Glutamatergic neuron (in vitro differentiated cells): ENCODE measurements around the gene TAT. TPM values are rescaled to one million over a fixed set of nuclear protein-coding genes. Genes with fewer than 3 reads are reported as not detected.
A peak's percentile ranks its signal among the peaks of the same experiment; 100 is the strongest.
"Not testable (repeated sequence)": the region's sequence is repeated elsewhere in the genome, so short reads cannot be mapped to it uniquely, and the experiment has no call there.

ENCODE experiments used
- DNase-seq: peaks from one replicate; pipeline ENCODE4 v3.0.0; 2022
- H3K27ac Mint-ChIP-seq: one replicate; pipeline ENCODE4 v1.8.0; 2020; ENCODE audit warnings: mild to moderate bottlenecking, mixed read lengths, inconsistent platforms; ENCODE audit not compliant: unreplicated experiment
- H3K27me3 Mint-ChIP-seq: one replicate; pipeline ENCODE4 v1.8.0; 2020; ENCODE audit warnings: mild to moderate bottlenecking, moderate library complexity, mixed read lengths, inconsistent platforms; ENCODE audit not compliant: unreplicated experiment
- H3K36me3 Mint-ChIP-seq: one replicate; pipeline ENCODE4 v1.8.0; 2020; ENCODE audit warnings: mild to moderate bottlenecking, mixed read lengths, inconsistent platforms; ENCODE audit not compliant: unreplicated experiment
- H3K4me1 Mint-ChIP-seq: one replicate; pipeline ENCODE4 v1.8.0; 2020; ENCODE audit warnings: mild to moderate bottlenecking, low read depth, mixed read lengths, inconsistent platforms; ENCODE audit not compliant: unreplicated experiment
- H3K4me3 Mint-ChIP-seq: one replicate; pipeline ENCODE4 v1.8.0; 2020; ENCODE audit warnings: mild to moderate bottlenecking, mixed read lengths, inconsistent platforms; ENCODE audit not compliant: unreplicated experiment
- H3K9me3 Mint-ChIP-seq: one replicate; pipeline ENCODE4 v1.8.0; 2020; ENCODE audit warnings: mild to moderate bottlenecking, moderate library complexity, mixed read lengths, inconsistent platforms; ENCODE audit not compliant: unreplicated experiment
- CTCF ChIP-seq: fragments of 200-600 bp; sonication (generic); IDR thresholded peaks from one replicate; pipeline ENCODE4 v1.5.0; 2021; ENCODE audit not compliant: partially characterized antibody, unreplicated experiment
- total RNA-seq: library from RNA; stranded (reverse); fragmentation: NEBNext Ultra II Directional; extraction: Animal tissue kit (Norgen Biotek cat#: 25700); gene quantifications from one replicate; pipeline ENCODE4 v1.2.1, GENCODE V29; 2021; ENCODE audit not compliant: unreplicated experiment

TAT gene
- total RNA-seq, 1 donor from 2014 or later: not detected

- H3K4me3 Mint-ChIP-seq: no peak overlapping the region
- no peak for DNase-seq
- no peaks in the 10 kb centered on the region for H3K9me3 Mint-ChIP-seq
- H3K27me3 Mint-ChIP-seq: no peaks in the 10 kb centered on the region
- H3K4me1 Mint-ChIP-seq: peaks cover 7% of the 10 kb centered on the region
- no peak for TF ChIP-seq CTCF
- H3K27ac Mint-ChIP-seq: no peak overlapping the region
- H3K36me3 Mint-ChIP-seq: no peaks in the 10 kb centered on the region
Observed at GRCh38 chr16:71568551-71568950, 8.3 kb downstream of the TAT start.

DNA sequence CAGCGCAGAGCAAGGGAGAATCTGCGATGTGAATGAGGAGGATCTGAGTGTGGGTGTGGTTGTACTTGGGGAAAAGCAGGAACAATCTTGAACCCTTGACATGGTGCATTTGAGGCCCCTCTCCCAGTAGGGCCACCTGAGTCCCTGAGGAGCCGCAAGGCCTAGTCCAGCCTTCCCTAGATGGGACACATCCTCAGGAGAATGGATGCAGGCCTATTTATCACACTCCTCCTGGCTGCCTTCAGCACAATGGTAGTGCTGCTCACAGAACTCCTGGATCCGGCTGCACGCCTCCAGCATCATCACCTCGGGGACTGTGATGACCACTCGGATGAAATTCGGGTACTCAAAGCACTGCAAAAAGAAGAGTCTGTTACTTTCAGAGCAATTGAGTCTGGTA, 9.0 kb downstream of the TAT start:
- DNase-seq: no peak
- H3K27me3 Mint-ChIP-seq: no peaks in the 10 kb centered on the region
- no peak overlapping the region for H3K27ac Mint-ChIP-seq
- no peak for TF ChIP-seq CTCF
- H3K36me3 Mint-ChIP-seq: no peaks in the 10 kb centered on the region
- H3K4me3 Mint-ChIP-seq: no peak overlapping the region
- H3K9me3 Mint-ChIP-seq: no peaks in the 10 kb centered on the region
- peaks cover 7% of the 10 kb centered on the region for H3K4me1 Mint-ChIP-seq

GRCh38 chr16:71565812-71566700, 10.8 kb downstream of the TAT start:
- peaks cover 7% of the 10 kb centered on the region for H3K4me1 Mint-ChIP-seq
- no peak for TF ChIP-seq CTCF
- no peak for DNase-seq
- H3K36me3 Mint-ChIP-seq: no peaks in the 10 kb centered on the region
- H3K27me3 Mint-ChIP-seq: peaks cover 2% of the 10 kb centered on the region
- H3K4me3 Mint-ChIP-seq: peak overlapping the region; percentile 91
- peaks cover 3% of the 10 kb centered on the region for H3K9me3 Mint-ChIP-seq
- peak overlapping the region; percentile 2 for H3K27ac Mint-ChIP-seq

DNA sequence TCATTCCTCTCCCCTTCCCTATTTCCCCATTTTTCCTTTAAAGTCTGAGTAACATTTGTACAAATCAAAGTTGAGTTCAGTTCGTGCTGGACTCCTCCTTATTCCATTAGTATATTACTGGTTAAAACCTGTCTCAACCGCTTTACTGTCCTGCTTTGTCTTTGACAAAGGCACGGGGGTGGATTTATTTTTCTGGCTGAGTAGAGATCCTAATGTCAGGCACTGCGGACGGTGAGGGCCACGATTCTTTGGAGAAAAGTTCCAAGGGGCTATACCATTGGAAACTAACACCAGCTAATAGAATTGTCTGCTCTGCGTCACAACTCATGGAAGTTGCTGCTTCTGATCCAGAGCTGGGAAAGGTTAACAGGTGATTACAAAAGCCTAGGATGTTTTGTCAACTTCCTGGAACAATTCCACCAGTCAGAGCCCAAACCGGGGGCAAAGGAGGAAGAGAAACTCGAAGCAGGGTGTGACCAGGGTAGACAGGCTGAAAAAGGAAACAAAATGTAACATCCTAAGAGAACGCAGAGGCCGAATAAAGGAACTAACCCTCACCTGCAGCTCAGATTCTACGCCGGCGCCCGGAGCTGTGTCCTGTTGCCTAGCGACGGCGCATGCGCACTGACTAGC, 12.4 kb downstream of the TAT start:
- Mint-ChIP-seq H3K27me3 (peaks cover 2% of the 10 kb centered on the region), H3K27ac (no peak overlapping the region), H3K36me3 (no peaks in the 10 kb centered on the region), H3K4me1 (peaks cover 7% of the 10 kb centered on the region), H3K4me3 (peak overlapping the region; percentile 91), H3K9me3 (peaks cover 3% of the 10 kb centered on the region)
- DNase-seq: no peak
- no peak for TF ChIP-seq CTCF

DNA sequence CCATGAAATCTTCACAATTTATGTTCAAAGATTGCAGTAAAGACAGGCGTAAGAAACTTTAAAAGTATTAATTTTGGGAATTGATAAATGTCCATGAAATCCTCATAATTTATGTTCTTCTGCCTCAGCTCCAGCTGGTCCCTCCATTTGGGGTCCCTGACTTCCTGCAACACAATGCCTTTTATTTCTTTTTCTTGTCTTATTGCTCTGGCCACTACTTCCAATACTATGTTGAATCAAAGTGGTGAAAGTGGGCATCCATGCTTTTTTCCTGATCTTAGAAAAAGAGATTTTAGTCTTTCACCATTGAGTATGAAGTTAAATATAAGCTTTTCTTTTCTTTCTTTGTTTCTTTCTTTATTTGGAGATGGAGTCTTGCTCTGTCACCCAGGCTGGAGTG, 14.3 kb downstream of the TAT start:
- Mint-ChIP-seq H3K27ac (no peak overlapping the region), H3K4me3 (no peak overlapping the region), H3K9me3 (peaks cover 3% of the 10 kb centered on the region), H3K27me3 (peaks cover 2% of the 10 kb centered on the region), H3K36me3 (no peaks in the 10 kb centered on the region), H3K4me1 (peaks cover 7% of the 10 kb centered on the region)
- no peak for DNase-seq
- no peak for TF ChIP-seq CTCF

DNA sequence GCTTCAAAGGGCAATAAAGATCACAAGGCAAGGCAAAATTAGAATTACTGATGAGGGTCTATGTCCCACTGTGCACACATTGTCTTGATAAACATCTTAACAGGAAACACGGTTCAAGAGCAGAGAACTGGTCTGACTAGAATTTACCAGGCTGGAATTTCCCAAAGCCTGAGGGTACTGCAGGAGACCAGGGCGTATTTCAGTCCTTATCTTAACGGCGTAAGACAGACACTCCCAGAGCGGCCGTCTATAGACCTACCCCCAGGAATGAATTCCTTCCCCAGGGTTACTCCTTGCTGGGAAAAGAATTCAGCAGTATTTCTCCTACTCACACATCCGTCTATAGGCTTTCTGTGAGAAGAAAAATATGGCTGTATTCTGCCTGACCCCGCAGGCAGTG, 15.0 kb downstream of the TAT start:
- H3K27ac Mint-ChIP-seq, H3K36me3 Mint-ChIP-seq, H3K9me3 Mint-ChIP-seq, H3K4me1 Mint-ChIP-seq, DNase-seq, H3K4me3 Mint-ChIP-seq, H3K27me3 Mint-ChIP-seq: not testable (repeated sequence)
